HG03139 (cell line): ENCODE results near the gene RBP4.
"Not testable (repeated sequence)": the region's sequence is repeated elsewhere in the genome, so short reads cannot be mapped to it uniquely, and the experiment has no call there.

Source experiments
- ATAC-seq: cut with Tn5 transposase; IDR thresholded peaks from one replicate; pipeline ENCODE4 v1.9.1; 2021; ENCODE audit not compliant: unreplicated experiment

Gene RBP4

DNA sequence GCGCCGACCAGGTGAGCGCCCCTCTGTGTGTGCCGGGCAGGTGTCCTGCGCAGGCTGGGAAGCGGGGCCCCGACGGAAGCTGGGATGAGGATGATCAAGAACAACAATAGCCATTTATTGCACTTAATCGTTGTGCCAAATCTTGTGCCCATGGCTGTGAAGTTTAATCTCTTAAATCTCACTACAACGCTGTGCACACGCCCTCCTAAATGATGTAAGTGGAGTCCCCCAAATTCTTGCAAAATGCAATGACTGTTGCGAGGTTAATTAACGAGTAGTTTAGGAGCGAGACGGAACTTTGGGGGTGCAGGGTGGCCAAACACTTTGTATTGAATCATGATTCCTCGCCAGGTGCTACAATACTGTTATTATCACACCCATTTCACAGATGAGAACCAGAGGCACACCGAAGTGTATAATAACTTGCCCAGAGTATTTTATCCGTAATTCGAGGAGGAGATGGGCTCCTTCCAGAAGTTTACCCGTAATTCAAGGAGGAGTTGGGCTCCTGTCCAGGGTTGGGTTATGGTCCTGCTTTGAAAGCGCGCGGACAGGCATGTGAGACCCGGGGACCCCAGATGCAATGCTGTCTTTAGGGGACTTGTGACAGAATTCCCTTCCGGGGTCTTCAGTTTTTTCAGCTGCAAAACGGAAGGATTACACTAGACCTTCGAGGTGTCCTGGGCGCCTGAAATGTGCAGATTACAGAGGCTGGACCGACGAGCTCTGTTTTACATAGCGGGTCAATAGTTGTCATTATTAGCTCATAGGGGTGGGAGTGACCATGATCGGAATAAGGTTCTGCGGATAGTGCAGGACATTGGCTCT, 33.5 kb downstream of the RBP4 start:
- no peak for ATAC-seq

GRCh38 chr10:93566435-93567276, 34.4 kb downstream of the RBP4 start, which contains the start of gene FFAR4:
Gene FFAR4 (plus strand): TSS chr10:93566665. CDS start chr10:93566721, 56 bp downstream.
- ATAC-seq, result no peak

GRCh38 chr10:93565446-93565845, 35.6 kb downstream of the RBP4 start:
- no peak for ATAC-seq

DNA sequence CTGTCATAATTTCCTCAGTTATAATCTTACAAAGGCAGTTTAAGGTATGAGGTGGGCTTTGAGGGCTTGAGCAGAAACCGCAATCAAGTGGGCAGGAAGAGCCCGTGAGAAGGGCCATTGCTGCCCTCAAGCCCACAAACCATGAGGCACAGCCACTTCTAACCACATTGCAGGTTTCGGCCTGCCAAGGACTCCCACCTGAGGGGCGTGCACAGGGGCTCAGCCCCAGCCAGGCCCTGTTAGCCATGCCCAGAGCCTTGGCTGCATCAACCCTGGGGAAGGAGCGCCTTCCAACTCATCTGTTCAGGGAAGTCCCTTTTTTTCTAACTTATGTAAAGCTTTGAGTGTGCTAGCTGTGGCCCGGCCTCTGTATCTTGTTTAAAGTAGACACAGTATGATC, 40.5 kb downstream of the RBP4 start:
- ATAC-seq, result no peak

DNA sequence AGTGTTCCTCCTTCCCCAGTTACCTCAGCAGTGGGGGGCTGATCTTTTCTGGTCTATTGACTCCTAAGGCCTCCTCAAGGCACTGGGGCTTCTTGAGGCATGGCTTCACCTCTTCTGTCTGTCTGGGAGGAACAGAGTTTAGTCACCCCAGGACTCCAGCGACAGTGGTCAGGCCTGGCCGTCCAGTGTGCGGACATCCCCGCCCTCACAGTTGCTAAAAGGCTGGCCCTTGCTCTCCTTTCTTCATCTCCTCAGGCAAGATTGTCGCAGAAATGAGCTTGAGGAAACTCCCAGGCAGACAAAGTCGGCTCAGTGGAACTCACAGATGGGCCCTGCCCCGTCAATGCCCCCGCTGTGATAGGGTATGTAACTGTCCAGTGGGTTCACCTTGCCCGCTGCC, 41.5 kb downstream of the RBP4 start:
- ATAC-seq, result no peak

DNA sequence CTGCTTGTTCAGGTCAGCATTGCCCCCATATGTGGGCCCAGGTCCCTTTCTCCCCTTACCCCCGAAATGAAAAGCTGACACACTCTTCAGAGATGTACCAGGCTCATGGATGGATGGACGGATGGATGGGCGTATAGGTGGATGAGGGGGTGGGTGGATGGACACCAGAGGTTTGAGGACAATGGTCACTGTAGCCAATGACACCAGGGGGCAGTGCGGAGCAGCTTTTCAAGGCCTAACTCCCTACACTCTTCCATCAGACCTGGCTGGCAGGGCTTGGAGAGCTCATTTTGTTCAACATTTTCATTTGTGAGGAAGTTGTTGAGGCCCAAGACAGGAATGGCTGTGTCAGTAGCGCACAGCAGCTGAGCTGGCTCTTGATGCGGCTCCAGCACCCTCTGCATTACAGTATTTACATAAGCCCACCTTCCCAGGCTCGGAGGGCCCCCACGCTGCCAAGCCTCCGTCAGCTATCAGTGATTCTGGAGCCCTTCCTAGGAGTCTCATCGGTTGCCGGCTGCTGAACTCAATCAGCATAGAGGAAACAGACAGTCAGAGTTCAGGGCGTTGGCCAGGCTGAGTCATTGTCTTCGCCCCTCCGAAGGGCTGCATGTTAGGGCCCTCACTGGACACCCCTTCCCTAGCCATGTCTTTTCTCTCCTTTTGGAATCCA, 46.1 kb downstream of the RBP4 start:
- peak; percentile 54 for ATAC-seq

DNA sequence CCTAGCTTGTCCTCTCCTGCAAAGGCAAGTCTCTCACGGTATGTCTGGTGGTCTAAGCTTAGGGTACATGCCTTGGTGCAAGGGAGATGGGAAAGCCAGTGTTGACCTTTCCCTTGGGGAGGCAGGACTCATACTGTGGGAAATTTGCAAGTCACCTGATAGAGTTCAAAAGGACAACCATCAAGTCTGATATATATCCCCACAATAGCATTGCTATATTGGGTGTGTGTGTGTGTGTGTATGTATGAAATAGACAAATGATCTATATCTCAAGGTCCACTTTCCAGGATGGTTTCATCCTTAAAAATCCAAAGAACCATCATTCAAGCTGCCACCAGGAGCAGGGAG, 46.7 kb downstream of the RBP4 start:
- ATAC-seq, result no peak

GRCh38 chr10:93553482-93554315, 47.3 kb downstream of the RBP4 start:
- ATAC-seq, result no peak

DNA sequence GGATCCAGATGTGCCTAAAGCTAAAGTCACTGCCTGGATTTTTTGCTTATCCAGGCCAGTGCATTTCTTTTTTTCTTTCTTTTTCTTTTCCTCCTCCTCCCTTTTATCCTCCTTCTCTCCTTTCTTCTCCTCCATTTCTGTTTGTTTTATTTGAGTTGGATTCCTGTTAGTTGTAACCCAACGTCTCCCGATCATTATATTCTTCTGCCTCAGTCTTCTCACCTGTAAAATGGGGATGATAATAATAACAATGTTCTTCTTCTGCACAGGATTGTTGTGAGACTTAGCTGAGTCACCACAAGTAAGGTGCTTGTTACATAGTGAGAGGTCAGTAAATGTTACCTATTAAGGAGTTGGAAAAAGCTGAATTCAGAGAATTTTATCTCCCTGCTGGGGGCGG, 48.3 kb downstream of the RBP4 start:
- no peak for ATAC-seq

DNA sequence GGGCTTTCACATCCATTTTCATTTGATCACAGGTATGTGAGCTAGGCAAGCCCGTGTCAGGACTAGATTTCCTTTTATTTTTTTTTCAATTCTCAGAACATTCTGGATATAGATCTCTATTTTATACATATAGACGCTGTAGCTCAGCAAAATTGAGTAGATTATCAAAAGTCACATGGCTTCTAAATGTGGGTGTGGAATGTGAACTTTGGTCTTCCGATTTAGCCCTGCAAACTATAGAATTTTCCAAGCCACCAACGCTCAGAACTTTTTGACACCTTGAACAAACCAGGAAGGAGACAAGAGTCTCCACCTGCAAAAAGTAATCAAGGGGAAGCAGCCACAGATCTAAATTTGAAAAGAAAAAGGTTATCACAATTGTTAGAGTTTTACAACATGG, 50.4 kb downstream of the RBP4 start:
- ATAC-seq, result no peak

GRCh38 chr10:93548376-93549071, 52.5 kb downstream of the RBP4 start:
- ATAC-seq, result no peak

GRCh38 chr10:93547522-93547921, 53.5 kb downstream of the RBP4 start:
- ATAC-seq, result no peak

GRCh38 chr10:93546995-93547394, 54.0 kb downstream of the RBP4 start:
- not testable (repeated sequence) for ATAC-seq

GRCh38 chr10:93542358-93542791, 58.7 kb downstream of the RBP4 start:
- no peak for ATAC-seq
